Smooth muscle cell of the pulmonary artery (primary cell): ENCODE results near the gene ZNF610. TPM values are rescaled to one million over a fixed set of nuclear protein-coding genes. Genes with fewer than 3 reads are reported as not detected.

Experiments
- total RNA-seq: library from RNA; depleted of rRNA; stranded (reverse); fragments of >200 nt; gene quantifications from 2 replicates; pipeline ENCODE4 v1.2.3, GENCODE V29; 2014

ZNF610 gene
- 3.5 and 4.8 TPM in 2 replicates for total RNA-seq

GRCh38 chr19:52336117-52336790, at the start of gene ZNF610:
TSS of gene ZNF610 (plus strand) at chr19:52336243. CDS start at chr19:52349173, 12,930 bp downstream.

GRCh38 chr19:52296773-52297600, 39.1 kb upstream of the ZNF610 start, which contains the start of gene ZNF480:
TSS of gene ZNF480 (plus strand) at chr19:52297169. CDS start at chr19:52300413, 3,244 bp downstream.

GRCh38 chr19:52369559-52370340, 33.7 kb downstream of the ZNF610 start, which contains the start of gene ZNF880:
TSS of gene ZNF880 (plus strand) at chr19:52369923. CDS start at chr19:52369966, 43 bp downstream.

GRCh38 chr19:52397310-52398080, 61.5 kb downstream of the ZNF610 start, which contains the start of gene ZNF528:
TSS of gene ZNF528 (plus strand) at chr19:52397849. CDS start at chr19:52402014, 4,165 bp downstream.

Other genes with a start within 250 kb of the ZNF610 start
- gene ZNF841, start 240.5 kb upstream of the ZNF610 start, total RNA-seq = 22.6 and 23.6 TPM in 2 replicates
- 11.3 and 13.2 TPM in 2 replicates for gene ZNF616, start 196.3 kb upstream of the ZNF610 start, total RNA-seq
- gene ZNF836, start 164.6 kb upstream of the ZNF610 start, total RNA-seq = 7.6 and 11.1 TPM in 2 replicates
- gene PPP2R1A, start 146.2 kb upstream of the ZNF610 start, total RNA-seq = 238 and 278 TPM in 2 replicates
- 13.2 and 15.4 TPM in 2 replicates for gene ZNF766, start 66.7 kb upstream of the ZNF610 start, total RNA-seq
- 3.7 and 4.2 TPM in 2 replicates for gene ZNF480, start 39.1 kb upstream of the ZNF610 start, total RNA-seq
- 21.9 and 34.0 TPM in 2 replicates for gene ZNF880, start 33.7 kb downstream of the ZNF610 start, total RNA-seq
- gene ZNF528, start 61.6 kb downstream of the ZNF610 start, total RNA-seq = 17.1 and 25.2 TPM in 2 replicates
- 0.07 and 0.23 TPM in 2 replicates for gene ZNF534, start 92.9 kb downstream of the ZNF610 start, total RNA-seq
- gene ZNF578, start 117.3 kb downstream of the ZNF610 start, total RNA-seq = 4.6 and 5.5 TPM in 2 replicates
- gene ZNF808, start 191.4 kb downstream of the ZNF610 start, total RNA-seq = 23.9 and 24.8 TPM in 2 replicates
- gene ZNF701, start 234.0 kb downstream of the ZNF610 start, total RNA-seq = 15.6 and 15.7 TPM in 2 replicates